Vagina (tissue), 2 donors: ENCODE results near the gene EFCC1. TPM values are rescaled to one million over a fixed set of nuclear protein-coding genes. Genes with fewer than 3 reads are reported as not detected.

ENCODE experiments used
- DNase-seq, 2 donors: peaks; one replicate each; pipeline ENCODE4 v3.0.0-alpha.2; 2017; ENCODE audit errors: extremely low spot score in 2 of 2
- H3K27ac ChIP-seq: fragments of 200-600 bp; sonication (generic); one replicate; pipeline ENCODE4 v1.5.1; 2019
- H3K27me3 ChIP-seq: fragments of 200-600 bp; sonication (generic); one replicate; pipeline ENCODE4 v1.5.1; 2019
- H3K36me3 ChIP-seq, 2 donors: fragments of 200-600 bp; sonication (generic); one replicate each; pipeline ENCODE4 v1.5.1; 2017 to 2019
- H3K4me1 ChIP-seq: fragments of 200-600 bp; sonication (generic); one replicate; pipeline ENCODE4 v1.5.1; 2019
- H3K4me3 ChIP-seq, 2 donors: fragments of 200-600 bp; sonication (generic); 1 replicate in 1 of 2; 2 replicates in 1 of 2; pipeline ENCODE4 v1.5.1; 2016 to 2019
- H3K9me3 ChIP-seq: fragments of 200-600 bp; sonication (generic); one replicate; pipeline ENCODE4 v1.5.1; 2019
- POLR2A ChIP-seq, 2 donors: fragments of 450-650 bp; IDR thresholded peaks; one replicate each; pipeline ENCODE4 v1.6.1; 2017; ENCODE audit warnings: antibody characterized with exemption in 2 of 2, mild to moderate bottlenecking in 2 of 2, moderate library complexity in 2 of 2
- POLR2AphosphoS5 ChIP-seq, 2 donors: sonication (generic); formaldehyde crosslinking; IDR thresholded peaks; one replicate each; pipeline ENCODE4 v1.9.0; 2017; ENCODE audit warnings: antibody characterized with exemption in 2 of 2, mild to moderate bottlenecking in 2 of 2, low read depth in 1 of 2; ENCODE audit not compliant: insufficient read depth in 1 of 2
- intact Hi-C: fragments of 100-400 bp; cut with DNase I; formaldehyde crosslinking; loops from one replicate; pipeline ENCODE4 v1.15.1; 2023
- total RNA-seq: library from RNA; depleted of rRNA; stranded (reverse); fragments of >200 nt; gene quantifications from one replicate; pipeline ENCODE4 v1.2.3, GENCODE V29; 2016
- TF ChIP-seq, protein P1 (sequence below), 3 experiments: fragments of 450-650 bp in 2 of 3; fragments of 200-600 bp in 1 of 3; sonication (generic) in 1 of 3; IDR thresholded peaks; one replicate each; pipeline ENCODE4 v1.5.1; 2017 to 2019; ENCODE audit warnings: antibody characterized with exemption in 3 of 3, mild to moderate bottlenecking in 2 of 3, moderate library complexity in 2 of 3

Gene EFCC1
- total RNA-seq, 1 donor from 2014 or later, result 3.7 TPM

DNA sequence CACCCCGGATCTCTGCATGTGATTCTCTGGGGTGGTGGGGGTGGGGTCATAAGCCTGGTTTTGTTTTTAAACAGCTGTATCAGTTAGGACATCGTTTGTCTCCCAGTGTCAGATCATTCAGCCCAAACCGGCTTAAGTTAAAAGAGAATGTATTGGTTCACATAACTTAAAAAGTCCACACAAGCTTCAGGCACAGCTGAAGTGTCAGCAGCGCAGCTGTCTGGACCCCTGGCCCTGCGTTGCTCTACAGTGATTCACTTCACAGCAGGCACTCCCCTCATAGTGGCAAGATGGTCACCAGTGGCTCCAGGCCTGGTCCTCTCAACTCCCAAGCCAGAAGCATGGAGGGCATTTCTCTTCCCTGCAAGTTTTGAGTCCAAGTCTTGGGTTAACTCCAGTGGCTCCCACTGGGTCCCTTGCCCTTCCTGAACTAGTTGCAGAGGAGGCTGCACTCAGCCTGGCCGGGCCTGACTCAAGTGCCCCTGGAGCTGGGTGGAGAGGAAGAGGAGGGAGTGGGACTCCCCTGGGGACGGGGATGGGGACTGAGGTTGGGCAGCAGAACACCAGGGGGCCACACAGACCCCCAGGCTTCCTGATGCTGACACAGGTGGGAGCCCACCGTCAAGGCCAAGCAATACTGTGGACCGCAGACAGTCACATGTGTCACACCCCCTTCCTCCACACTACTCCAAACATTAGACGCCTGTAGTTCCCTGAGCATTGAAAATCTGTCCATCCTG lies 30.5 kb downstream of the EFCC1 start:
- Histone ChIP-seq H3K27ac (no peak overlapping the region), H3K4me3 (no peak overlapping the region), H3K36me3 (no peaks in the 10 kb centered on the region), H3K9me3 (no peaks in the 10 kb centered on the region), H3K4me1 (peaks cover 10% of the 10 kb centered on the region), H3K27me3 (no peaks in the 10 kb centered on the region)
- no peak for TF ChIP-seq POLR2AphosphoS5 (IDR thresholded peaks at IDR 0.05; ENCODE audit: insufficient read depth in 1 of 2, low read depth in 1 of 2)
- no peak for TF ChIP-seq POLR2A (IDR thresholded peaks at IDR 0.05)
- TF ChIP-seq, protein P1, sequence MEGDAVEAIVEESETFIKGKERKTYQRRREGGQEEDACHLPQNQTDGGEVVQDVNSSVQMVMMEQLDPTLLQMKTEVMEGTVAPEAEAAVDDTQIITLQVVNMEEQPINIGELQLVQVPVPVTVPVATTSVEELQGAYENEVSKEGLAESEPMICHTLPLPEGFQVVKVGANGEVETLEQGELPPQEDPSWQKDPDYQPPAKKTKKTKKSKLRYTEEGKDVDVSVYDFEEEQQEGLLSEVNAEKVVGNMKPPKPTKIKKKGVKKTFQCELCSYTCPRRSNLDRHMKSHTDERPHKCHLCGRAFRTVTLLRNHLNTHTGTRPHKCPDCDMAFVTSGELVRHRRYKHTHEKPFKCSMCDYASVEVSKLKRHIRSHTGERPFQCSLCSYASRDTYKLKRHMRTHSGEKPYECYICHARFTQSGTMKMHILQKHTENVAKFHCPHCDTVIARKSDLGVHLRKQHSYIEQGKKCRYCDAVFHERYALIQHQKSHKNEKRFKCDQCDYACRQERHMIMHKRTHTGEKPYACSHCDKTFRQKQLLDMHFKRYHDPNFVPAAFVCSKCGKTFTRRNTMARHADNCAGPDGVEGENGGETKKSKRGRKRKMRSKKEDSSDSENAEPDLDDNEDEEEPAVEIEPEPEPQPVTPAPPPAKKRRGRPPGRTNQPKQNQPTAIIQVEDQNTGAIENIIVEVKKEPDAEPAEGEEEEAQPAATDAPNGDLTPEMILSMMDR (IDR thresholded peaks at IDR 0.05), result no peak
- intact Hi-C loops, result no loop called here
- DNase-seq, result no peak

DNA sequence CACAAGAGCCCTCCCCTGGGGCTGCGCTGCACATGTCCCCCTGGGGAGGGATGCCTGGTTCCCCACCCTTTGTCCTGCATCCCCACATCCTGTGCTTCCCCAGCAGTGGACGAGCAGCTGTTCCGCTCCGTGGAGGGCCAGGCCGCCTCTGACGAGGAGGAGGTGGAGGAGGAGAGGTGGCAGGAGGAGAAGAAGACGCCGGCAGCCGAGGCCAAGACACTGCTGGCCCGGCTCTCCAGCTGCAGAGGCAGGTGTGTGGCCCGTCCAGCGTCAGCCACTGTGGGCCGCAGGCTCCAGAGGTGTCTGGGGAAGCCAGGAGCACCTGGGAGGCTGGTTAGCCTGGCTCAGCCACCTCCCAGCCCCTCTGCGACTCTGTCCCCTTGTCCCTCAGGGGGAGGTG lies 31.6 kb downstream of the EFCC1 start:
- no peak for DNase-seq
- H3K4me1 ChIP-seq, result peaks cover under 1% of the 10 kb centered on the region
- no peaks in the 10 kb centered on the region for H3K9me3 ChIP-seq
- TF ChIP-seq POLR2AphosphoS5 (IDR thresholded peaks at IDR 0.05; ENCODE audit: insufficient read depth in 1 of 2, low read depth in 1 of 2) (no peak), POLR2A (IDR thresholded peaks at IDR 0.05) (no peak)
- H3K27me3 ChIP-seq, result no peaks in the 10 kb centered on the region
- no peaks in the 10 kb centered on the region for H3K36me3 ChIP-seq
- no peak overlapping the region for H3K27ac ChIP-seq
- H3K4me3 ChIP-seq, result no peak overlapping the region
- intact Hi-C loops, result no loop called here

DNA sequence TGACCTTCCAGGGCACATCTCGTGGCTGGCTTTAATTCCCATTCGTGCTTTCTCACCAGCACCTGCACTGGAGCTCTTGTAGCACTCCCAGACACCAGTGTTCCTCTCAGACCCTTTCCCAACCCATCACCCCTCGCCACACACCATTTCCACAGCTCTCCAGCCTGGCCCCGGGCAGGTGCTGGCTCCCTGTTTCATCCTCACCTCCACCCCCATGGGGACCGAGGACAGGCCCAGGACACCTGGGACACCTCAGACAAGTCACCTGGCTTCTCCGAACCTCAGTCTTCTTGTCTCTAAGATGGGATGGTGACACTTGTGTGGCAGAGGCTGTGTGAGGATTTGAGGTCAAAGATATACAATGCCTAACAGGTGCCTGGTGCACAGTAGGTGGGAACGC lies 32.0 kb downstream of the EFCC1 start:
- Histone ChIP-seq H3K36me3 (no peaks in the 10 kb centered on the region), H3K4me3 (no peak overlapping the region), H3K9me3 (no peaks in the 10 kb centered on the region), H3K4me1 (no peaks in the 10 kb centered on the region), H3K27ac (no peak overlapping the region), H3K27me3 (no peaks in the 10 kb centered on the region)
- TF ChIP-seq POLR2AphosphoS5 (IDR thresholded peaks at IDR 0.05; ENCODE audit: insufficient read depth in 1 of 2, low read depth in 1 of 2) (no peak), POLR2A (IDR thresholded peaks at IDR 0.05) (no peak)
- TF ChIP-seq, protein P1 (IDR thresholded peaks at IDR 0.05), result no peak
- no peak for DNase-seq
- intact Hi-C loops, result no loop called here

DNA sequence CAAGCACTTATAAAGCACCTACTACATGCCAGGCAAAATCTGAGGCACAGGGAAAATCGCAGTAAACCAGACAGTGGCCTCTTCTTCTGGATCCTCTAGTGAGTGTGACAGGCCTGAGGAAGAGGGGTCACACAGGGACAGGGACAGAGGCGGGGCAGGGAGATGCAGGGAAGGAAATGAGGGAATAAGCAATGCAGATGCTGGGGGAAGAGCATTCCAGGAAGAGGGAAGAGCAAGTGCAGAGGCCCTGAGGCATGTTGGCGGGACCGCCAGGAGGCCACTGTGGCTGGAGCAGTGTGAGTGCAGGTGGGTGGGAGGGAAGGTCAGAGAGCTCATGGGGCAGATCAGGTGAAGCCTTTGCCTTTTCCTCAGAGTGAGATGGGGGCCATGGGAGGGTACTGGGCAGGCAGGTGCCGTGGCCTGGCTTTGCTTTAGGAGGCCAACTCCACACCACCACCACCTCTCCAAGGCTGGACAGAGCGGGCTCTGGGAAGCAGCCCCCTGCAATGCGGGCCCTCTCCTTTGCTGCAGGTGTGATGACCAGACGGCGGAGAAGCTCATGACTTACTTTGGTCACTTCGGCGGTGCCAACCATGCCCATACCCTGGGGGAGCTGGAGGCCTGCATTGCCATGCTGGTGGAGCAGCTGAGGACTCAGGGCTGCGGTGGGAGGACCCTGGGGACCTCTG lies 32.7 kb downstream of the EFCC1 start:
- no peak for DNase-seq
- H3K27ac ChIP-seq, result no peak overlapping the region
- H3K9me3 ChIP-seq, result no peaks in the 10 kb centered on the region
- H3K27me3 ChIP-seq, result no peaks in the 10 kb centered on the region
- H3K36me3 ChIP-seq, result no peaks in the 10 kb centered on the region
- H3K4me3 ChIP-seq, result no peak overlapping the region
- intact Hi-C loops, result no loop called here
- no peak for TF ChIP-seq POLR2A (IDR thresholded peaks at IDR 0.05)
- no peak for TF ChIP-seq POLR2AphosphoS5 (IDR thresholded peaks at IDR 0.05; ENCODE audit: insufficient read depth in 1 of 2, low read depth in 1 of 2)
- TF ChIP-seq, protein P1 (IDR thresholded peaks at IDR 0.05), result no peak
- no peaks in the 10 kb centered on the region for H3K4me1 ChIP-seq

DNA sequence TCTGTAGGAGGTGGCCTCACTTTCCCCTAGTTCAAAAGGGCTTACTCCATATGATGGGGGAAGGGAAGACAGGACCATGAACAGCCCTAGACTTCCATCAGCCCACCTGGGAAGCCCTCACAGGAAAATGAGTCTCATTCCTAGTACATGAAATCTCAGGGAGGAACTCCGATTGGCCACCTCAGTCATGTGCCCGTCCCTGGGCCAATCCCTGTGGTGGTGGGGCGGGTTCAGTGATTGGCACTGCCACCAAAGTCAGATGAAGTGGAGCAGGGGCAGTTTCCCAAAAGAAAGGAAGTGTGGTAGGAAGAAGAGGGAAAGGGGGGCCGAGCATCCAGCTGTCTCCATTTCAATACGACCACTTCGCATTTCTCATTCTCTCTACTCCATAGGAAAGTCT lies 33.5 kb downstream of the EFCC1 start:
- Histone ChIP-seq H3K27me3 (no peaks in the 10 kb centered on the region), H3K9me3 (no peaks in the 10 kb centered on the region), H3K36me3 (no peaks in the 10 kb centered on the region), H3K4me3 (no peak overlapping the region), H3K27ac (no peak overlapping the region), H3K4me1 (no peaks in the 10 kb centered on the region)
- TF ChIP-seq POLR2A (IDR thresholded peaks at IDR 0.05) (no peak), POLR2AphosphoS5 (IDR thresholded peaks at IDR 0.05; ENCODE audit: insufficient read depth in 1 of 2, low read depth in 1 of 2) (no peak)
- TF ChIP-seq, protein P1 (IDR thresholded peaks at IDR 0.05), result no peak
- DNase-seq, result no peak
- intact Hi-C loops, result no loop called here
